ENCODE measurements around the gene ACOX3.

- TF ChIP-seq POLR2A (IDR thresholded peaks at IDR 0.05; ENCODE audit: control extremely low read depth in 1 of 2, low read depth in 2 of 2, low read length in 2 of 2) (no peak), RFX5 (IDR thresholded peaks at IDR 0.05; ENCODE audit: borderline replicate concordance, low read depth, low read length) (no peak), RXRA (IDR thresholded peaks at IDR 0.05; ENCODE audit: insufficient read depth, low read depth, low read length) (no peak), SIN3A (conservative IDR thresholded peaks at IDR 0.05 in 1 of 2, IDR thresholded peaks at IDR 0.05 in 1 of 2; ENCODE audit: low read depth in 1 of 2, low read length in 2 of 2) (no peak), EZH2 (IDR thresholded peaks at IDR 0.05; ENCODE audit: low read depth, low read length, severe bottlenecking) (no peak), HDAC2 (IDR thresholded peaks at IDR 0.05; ENCODE audit: borderline replicate concordance in 1 of 2, low read depth in 2 of 2, low read length in 2 of 2) (no peak), GABPA (IDR thresholded peaks at IDR 0.05; ENCODE audit: borderline replicate concordance, insufficient read depth, low read length) (no peak), RAD21 (IDR thresholded peaks at IDR 0.05 in 1 of 2, conservative IDR thresholded peaks at IDR 0.05 in 1 of 2; ENCODE audit: low read depth in 2 of 2, low read length in 2 of 2) (no peak)
- TF ChIP-seq, protein P1, sequence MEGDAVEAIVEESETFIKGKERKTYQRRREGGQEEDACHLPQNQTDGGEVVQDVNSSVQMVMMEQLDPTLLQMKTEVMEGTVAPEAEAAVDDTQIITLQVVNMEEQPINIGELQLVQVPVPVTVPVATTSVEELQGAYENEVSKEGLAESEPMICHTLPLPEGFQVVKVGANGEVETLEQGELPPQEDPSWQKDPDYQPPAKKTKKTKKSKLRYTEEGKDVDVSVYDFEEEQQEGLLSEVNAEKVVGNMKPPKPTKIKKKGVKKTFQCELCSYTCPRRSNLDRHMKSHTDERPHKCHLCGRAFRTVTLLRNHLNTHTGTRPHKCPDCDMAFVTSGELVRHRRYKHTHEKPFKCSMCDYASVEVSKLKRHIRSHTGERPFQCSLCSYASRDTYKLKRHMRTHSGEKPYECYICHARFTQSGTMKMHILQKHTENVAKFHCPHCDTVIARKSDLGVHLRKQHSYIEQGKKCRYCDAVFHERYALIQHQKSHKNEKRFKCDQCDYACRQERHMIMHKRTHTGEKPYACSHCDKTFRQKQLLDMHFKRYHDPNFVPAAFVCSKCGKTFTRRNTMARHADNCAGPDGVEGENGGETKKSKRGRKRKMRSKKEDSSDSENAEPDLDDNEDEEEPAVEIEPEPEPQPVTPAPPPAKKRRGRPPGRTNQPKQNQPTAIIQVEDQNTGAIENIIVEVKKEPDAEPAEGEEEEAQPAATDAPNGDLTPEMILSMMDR (IDR thresholded peaks at IDR 0.05; ENCODE audit: control extremely low read depth in 1 of 3, insufficient read depth in 1 of 3, low read depth in 1 of 3, low read length in 3 of 3), result no peak
Observed at GRCh38 chr4:8316911-8317351, 123.6 kb downstream of the ACOX3 start.
